ENCODE data around the gene UNG. TPM values are rescaled to one million over a fixed set of nuclear protein-coding genes. Genes with fewer than 3 reads are reported as not detected.
A peak's percentile ranks its signal among the peaks of the same experiment; 100 is the strongest.

Gene UNG
- total and polyA plus RNA-seq, 2 of the 8 experiments (the other 6 are each of a cell fraction or from before 2014, with no cell fraction given), result 71.6 to 163 TPM

GRCh38 chr12:109113661-109114321 is 16.4 kb downstream of the UNG start:
- DNase-seq (ENCODE audit: low read depth in 1 of 2, low spot score in 2 of 2) (no peak), FAIRE-seq (no peak)
- H2BK15ac ChIP-seq (ENCODE audit: low read length), result no peak overlapping the region
- no peak overlapping the region for H2BK120ac ChIP-seq (replicated peaks; ENCODE audit: low read depth, low read length)
- H2BK5ac ChIP-seq (ENCODE audit: low read depth, low read length), result no peak overlapping the region
- no peaks in the 10 kb centered on the region; a peak in 1 of 7 replicates for H3K27me3 ChIP-seq (replicated peaks in 1 of 4; ENCODE audit: control insufficient read depth in 3 of 4, extremely low read depth in 1 of 4, insufficient read depth in 3 of 4, low read length in 3 of 4)
- H3K4ac ChIP-seq (replicated peaks; ENCODE audit: insufficient read length, low read depth, low read length), result no peak overlapping the region
- H3K36me3 ChIP-seq (ENCODE audit: control insufficient read depth in 2 of 4, insufficient read depth in 4 of 4, low read length in 3 of 4), result peaks cover 1 to 12% (median 6%) of the 10 kb centered on the region in 4 experiments; a peak in 5 of 8 replicates
- ChIA-PET POLR2A (ENCODE audit: partially characterized antibody) (interaction anchor here (2.1 kb wide), 1 partner anchor 17 kb away, joined by 4 read pairs; no protein-coding TSS in a partner anchor), CTCF (ENCODE audit: partially characterized antibody) (interaction anchor here (1.0 to 3.0 kb wide), 7 partner anchors 8 to 142 kb away, joined by 3 to 29 read pairs (median 4); no protein-coding TSS in a partner anchor)
- H3K4me3 ChIP-seq (ENCODE audit: extremely low read depth in 1 of 4, insufficient read depth in 2 of 4, low read depth in 3 of 4, low read length in 4 of 4), result no peak overlapping the region
- H3K4me2 ChIP-seq (ENCODE audit: insufficient read depth in 1 of 2, low read depth in 2 of 2, low read length in 2 of 2), result no peak overlapping the region
- H3K23ac ChIP-seq (ENCODE audit: insufficient read length), result no peak overlapping the region
- no peaks in the 10 kb centered on the region for H3K9me3 ChIP-seq (ENCODE audit: insufficient read depth in 2 of 2, low read depth in 1 of 2, low read length in 1 of 2)
- H3K56ac ChIP-seq (replicated peaks; ENCODE audit: insufficient read length, low read depth, low read length), result no peak overlapping the region
- TF ChIP-seq KDM1A (IDR thresholded peaks at IDR 0.05; ENCODE audit: borderline replicate concordance, low read length), result peak; percentile 34; the same call in 1 of the 2 replicates
- TF ChIP-seq BACH1 (IDR thresholded peaks at IDR 0.05; ENCODE audit: low read length), result no peak
- no peak overlapping the region for H4K91ac ChIP-seq (replicated peaks; ENCODE audit: insufficient read length, low read length)
- no peak overlapping the region for H2AK5ac ChIP-seq (ENCODE audit: low read depth, low read length)
- no peak overlapping the region for H3K9ac ChIP-seq (replicated peaks in 1 of 4; ENCODE audit: extremely low read depth in 1 of 4, low read depth in 3 of 4, low read length in 3 of 4)
- WGBS, 2 experiments (ENCODE audit: extremely low coverage in 1 of 2, insufficient coverage in 1 of 2, insufficient read length in 1 of 2, insufficient replicate concordance in 2 of 2, low coverage in 1 of 2, low lambda C conversion rate in 2 of 2, missing lambda C conversion rate in 1 of 2), result 92% methylated on average over 5 of the region's 5 CpGs; no CpG with 5 or more reads in 1 of the 2 experiments
- H2AFZ ChIP-seq (ENCODE audit: low read length), result no peak overlapping the region
- H3K79me2 ChIP-seq (ENCODE audit: control insufficient read depth in 1 of 2, insufficient read depth in 2 of 2, low read length in 2 of 2), result no peaks in the 10 kb centered on the region
- no peaks in the 10 kb centered on the region for H4K20me1 ChIP-seq (replicated peaks in 1 of 2; ENCODE audit: control insufficient read depth in 1 of 2, insufficient read depth in 2 of 2, low read length in 2 of 2)
- H3K23me2 ChIP-seq (ENCODE audit: low read depth, low read length), result no peaks in the 10 kb centered on the region
- no peak overlapping the region for H3K18ac ChIP-seq (ENCODE audit: extremely low read depth, low read length)
- H2BK20ac ChIP-seq (ENCODE audit: low read length), result no peak overlapping the region
- H4K5ac ChIP-seq (ENCODE audit: insufficient read length, low read depth, low read length), result no peak overlapping the region
- H3K27ac ChIP-seq (ENCODE audit: low read depth, low read length), result no peak overlapping the region
- H2BK12ac ChIP-seq (ENCODE audit: low read depth, low read length), result no peak overlapping the region
- peaks cover 2 to 11% (median 5%) of the 10 kb centered on the region in 4 experiments; a peak in 5 of 7 replicates for H3K4me1 ChIP-seq (replicated peaks in 1 of 4; ENCODE audit: control insufficient read depth in 3 of 4, insufficient read depth in 4 of 4, low read length in 3 of 4)
- H3K79me1 ChIP-seq (ENCODE audit: low read depth, low read length), result no peaks in the 10 kb centered on the region
- H3K14ac ChIP-seq (ENCODE audit: insufficient read length), result no peak overlapping the region
- H4K8ac ChIP-seq (ENCODE audit: extremely low read depth, insufficient read depth, low read length), result no peak overlapping the region
